SK-N-SH treated with all-trans-retinoic acid at 6 μM for 48 hours (cell line): Measurements from ENCODE around the gene HLA-DPA1.

Experiments
- CSDC2 ChIP-seq: fragments of 250-450 bp; sonication (Bioruptor Pico); IDR thresholded peaks from 2 replicates; pipeline ENCODE4 v1.5.0; 2020; ENCODE audit warnings: mild to moderate bottlenecking, moderate library complexity
- SNAI2 ChIP-seq: fragments of 250-450 bp; sonication (Bioruptor Pico); IDR thresholded peaks from 2 replicates; pipeline ENCODE4 v1.5.0; 2020; ENCODE audit warnings: mild to moderate bottlenecking, moderate library complexity
- TOX ChIP-seq: fragments of 250-450 bp; sonication (Bioruptor Pico); IDR thresholded peaks from 2 replicates; pipeline ENCODE4 v1.8.0; 2021; ENCODE audit warnings: mild to moderate bottlenecking, moderate library complexity, borderline replicate concordance
- ZFP3 ChIP-seq: fragments of 250-450 bp; sonication (Bioruptor Pico); IDR thresholded peaks from 2 replicates; pipeline ENCODE4 v1.5.0; 2020; ENCODE audit warnings: mild to moderate bottlenecking, moderate library complexity
- ZNF70 ChIP-seq: fragments of 450-650 bp; formaldehyde crosslinking; IDR thresholded peaks from 2 replicates; pipeline ENCODE4 v1.5.0; 2020; ENCODE audit warnings: mild to moderate bottlenecking, moderate library complexity
- ZNF8 ChIP-seq: fragments of 450-650 bp; formaldehyde crosslinking; IDR thresholded peaks from 2 replicates; pipeline ENCODE4 v1.5.0; 2020; ENCODE audit warnings: mild to moderate bottlenecking, moderate library complexity
- TF ChIP-seq, protein P1 (sequence below): fragments of 250-450 bp; sonication (Bioruptor Pico); IDR thresholded peaks from 2 replicates; pipeline ENCODE4 v1.8.0; 2020; ENCODE audit warnings: mild to moderate bottlenecking, moderate library complexity, borderline replicate concordance
- TF ChIP-seq, protein P2 (sequence below): fragments of 250-450 bp; sonication (Bioruptor Pico); IDR thresholded peaks from 2 replicates; pipeline ENCODE4 v1.5.0; 2020; ENCODE audit warnings: mild to moderate bottlenecking, moderate library complexity

DNA sequence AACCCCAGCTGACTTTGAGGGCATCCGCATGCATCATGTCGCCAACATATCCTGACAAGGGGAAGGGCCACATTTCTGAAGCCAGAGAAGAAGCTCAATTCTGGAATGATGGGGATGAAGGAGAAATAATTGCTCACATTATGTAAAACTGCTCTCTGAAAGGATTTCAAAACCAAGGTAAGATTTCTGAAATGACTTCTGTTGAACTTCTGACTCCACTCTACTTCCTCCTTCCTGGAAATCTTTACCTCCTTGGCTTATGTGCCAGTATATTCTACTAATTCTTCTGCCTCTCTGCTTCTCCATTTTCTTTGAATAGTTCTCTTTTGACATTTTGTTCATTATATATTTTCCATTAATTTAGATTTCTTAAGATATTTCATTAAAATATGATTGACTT, 34.2 kb upstream of the HLA-DPA1 start:
- no peak for TF ChIP-seq TOX (CRISPR knock-in tag)
- TF ChIP-seq, protein P1, sequence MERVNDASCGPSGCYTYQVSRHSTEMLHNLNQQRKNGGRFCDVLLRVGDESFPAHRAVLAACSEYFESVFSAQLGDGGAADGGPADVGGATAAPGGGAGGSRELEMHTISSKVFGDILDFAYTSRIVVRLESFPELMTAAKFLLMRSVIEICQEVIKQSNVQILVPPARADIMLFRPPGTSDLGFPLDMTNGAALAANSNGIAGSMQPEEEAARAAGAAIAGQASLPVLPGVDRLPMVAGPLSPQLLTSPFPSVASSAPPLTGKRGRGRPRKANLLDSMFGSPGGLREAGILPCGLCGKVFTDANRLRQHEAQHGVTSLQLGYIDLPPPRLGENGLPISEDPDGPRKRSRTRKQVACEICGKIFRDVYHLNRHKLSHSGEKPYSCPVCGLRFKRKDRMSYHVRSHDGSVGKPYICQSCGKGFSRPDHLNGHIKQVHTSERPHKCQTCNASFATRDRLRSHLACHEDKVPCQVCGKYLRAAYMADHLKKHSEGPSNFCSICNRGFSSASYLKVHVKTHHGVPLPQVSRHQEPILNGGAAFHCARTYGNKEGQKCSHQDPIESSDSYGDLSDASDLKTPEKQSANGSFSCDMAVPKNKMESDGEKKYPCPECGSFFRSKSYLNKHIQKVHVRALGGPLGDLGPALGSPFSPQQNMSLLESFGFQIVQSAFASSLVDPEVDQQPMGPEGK (CRISPR knock-in tag), result no peak
- TF ChIP-seq ZNF70 (CRISPR knock-in tag), result no peak
- TF ChIP-seq SNAI2, result no peak
- TF ChIP-seq, protein P2, sequence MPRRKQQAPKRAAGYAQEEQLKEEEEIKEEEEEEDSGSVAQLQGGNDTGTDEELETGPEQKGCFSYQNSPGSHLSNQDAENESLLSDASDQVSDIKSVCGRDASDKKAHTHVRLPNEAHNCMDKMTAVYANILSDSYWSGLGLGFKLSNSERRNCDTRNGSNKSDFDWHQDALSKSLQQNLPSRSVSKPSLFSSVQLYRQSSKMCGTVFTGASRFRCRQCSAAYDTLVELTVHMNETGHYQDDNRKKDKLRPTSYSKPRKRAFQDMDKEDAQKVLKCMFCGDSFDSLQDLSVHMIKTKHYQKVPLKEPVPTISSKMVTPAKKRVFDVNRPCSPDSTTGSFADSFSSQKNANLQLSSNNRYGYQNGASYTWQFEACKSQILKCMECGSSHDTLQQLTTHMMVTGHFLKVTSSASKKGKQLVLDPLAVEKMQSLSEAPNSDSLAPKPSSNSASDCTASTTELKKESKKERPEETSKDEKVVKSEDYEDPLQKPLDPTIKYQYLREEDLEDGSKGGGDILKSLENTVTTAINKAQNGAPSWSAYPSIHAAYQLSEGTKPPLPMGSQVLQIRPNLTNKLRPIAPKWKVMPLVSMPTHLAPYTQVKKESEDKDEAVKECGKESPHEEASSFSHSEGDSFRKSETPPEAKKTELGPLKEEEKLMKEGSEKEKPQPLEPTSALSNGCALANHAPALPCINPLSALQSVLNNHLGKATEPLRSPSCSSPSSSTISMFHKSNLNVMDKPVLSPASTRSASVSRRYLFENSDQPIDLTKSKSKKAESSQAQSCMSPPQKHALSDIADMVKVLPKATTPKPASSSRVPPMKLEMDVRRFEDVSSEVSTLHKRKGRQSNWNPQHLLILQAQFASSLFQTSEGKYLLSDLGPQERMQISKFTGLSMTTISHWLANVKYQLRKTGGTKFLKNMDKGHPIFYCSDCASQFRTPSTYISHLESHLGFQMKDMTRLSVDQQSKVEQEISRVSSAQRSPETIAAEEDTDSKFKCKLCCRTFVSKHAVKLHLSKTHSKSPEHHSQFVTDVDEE (CRISPR knock-in tag), result no peak
- TF ChIP-seq ZNF8 (CRISPR knock-in tag), result no peak
- no peak for TF ChIP-seq ZFP3 (CRISPR knock-in tag)
- TF ChIP-seq CSDC2 (CRISPR knock-in tag), result no peak
